ENCODE measurements around the gene TKT.

DNA sequence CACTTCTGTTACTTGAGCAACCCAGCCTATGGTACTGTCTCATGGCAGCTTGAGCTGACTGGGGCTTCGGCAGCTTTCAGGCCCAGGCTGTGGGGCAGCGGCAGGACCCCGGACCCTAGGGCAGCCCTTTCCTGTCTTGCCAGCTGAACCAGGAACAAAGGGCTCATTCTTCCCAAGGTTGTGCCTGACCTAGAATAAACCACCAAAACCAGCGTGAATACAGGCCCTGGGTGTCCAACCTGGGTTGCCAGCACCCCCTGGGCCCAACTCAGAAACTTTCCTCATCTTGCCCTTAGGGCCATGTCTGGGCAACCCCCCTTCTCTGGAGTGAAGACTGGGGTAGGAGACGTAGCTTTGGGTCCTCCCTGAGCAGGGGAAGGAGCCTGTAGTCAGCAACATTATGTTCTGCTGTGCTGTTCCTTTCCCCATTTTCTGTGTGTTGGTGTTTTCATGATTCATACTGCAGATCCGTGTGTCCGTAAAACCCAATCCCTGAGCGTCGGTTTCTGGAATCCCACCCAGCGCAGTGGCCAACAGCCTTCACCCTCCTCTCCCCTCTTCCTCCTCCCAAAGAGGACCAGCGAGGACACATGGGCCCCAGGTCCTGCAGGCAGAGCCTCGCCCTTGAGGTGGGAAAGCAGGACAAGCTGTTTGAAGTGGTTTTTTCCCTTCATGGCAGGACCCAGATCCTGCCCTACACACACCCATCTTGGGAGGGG lies 33.5 kb downstream of the TKT start:
- TF ChIP-seq, protein P1, sequence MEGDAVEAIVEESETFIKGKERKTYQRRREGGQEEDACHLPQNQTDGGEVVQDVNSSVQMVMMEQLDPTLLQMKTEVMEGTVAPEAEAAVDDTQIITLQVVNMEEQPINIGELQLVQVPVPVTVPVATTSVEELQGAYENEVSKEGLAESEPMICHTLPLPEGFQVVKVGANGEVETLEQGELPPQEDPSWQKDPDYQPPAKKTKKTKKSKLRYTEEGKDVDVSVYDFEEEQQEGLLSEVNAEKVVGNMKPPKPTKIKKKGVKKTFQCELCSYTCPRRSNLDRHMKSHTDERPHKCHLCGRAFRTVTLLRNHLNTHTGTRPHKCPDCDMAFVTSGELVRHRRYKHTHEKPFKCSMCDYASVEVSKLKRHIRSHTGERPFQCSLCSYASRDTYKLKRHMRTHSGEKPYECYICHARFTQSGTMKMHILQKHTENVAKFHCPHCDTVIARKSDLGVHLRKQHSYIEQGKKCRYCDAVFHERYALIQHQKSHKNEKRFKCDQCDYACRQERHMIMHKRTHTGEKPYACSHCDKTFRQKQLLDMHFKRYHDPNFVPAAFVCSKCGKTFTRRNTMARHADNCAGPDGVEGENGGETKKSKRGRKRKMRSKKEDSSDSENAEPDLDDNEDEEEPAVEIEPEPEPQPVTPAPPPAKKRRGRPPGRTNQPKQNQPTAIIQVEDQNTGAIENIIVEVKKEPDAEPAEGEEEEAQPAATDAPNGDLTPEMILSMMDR (IDR thresholded peaks at IDR 0.05): no peak
- no peak for TF ChIP-seq POLR2A (IDR thresholded peaks at IDR 0.05)
